ENCODE results near the gene ANKH. TPM values are rescaled to one million over a fixed set of nuclear protein-coding genes. Genes with fewer than 3 reads are reported as not detected.

ANKH gene
- total RNA-seq, 1 experiment from 2014 or later: 53.2 TPM

DNA sequence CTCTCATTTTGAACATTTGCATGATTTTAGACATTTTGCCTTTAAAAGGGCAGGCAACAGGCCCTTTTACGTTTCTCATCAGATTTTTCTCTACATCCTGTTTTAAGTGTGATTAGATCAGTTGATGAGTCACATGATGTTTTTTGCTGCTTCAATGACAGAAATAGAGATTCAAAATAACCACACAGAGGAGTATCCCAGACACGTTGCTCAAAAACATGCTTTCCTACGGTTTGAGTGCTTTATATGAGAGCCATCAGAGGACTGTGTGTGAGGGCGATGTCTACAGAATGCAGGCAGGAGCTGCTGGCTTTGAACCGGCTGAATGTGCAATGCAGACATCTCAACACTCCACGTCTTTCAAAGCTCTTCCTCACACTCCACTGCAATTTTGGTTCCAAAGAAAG, 165.0 kb downstream of the ANKH start:
- Mint-ChIP-seq H3K27ac (ENCODE audit: unreplicated experiment) (no peak overlapping the region), H3K4me3 (ENCODE audit: low read depth, unreplicated experiment) (no peak overlapping the region), H3K36me3 (ENCODE audit: insufficient read depth, unreplicated experiment) (peaks cover 29% of the 10 kb centered on the region), H3K27me3 (ENCODE audit: unreplicated experiment) (no peaks in the 10 kb centered on the region), H3K9me3 (ENCODE audit: low read depth, unreplicated experiment) (no peaks in the 10 kb centered on the region), H3K4me1 (ENCODE audit: low read depth, unreplicated experiment) (no peaks in the 10 kb centered on the region)
- TF ChIP-seq, protein P1, sequence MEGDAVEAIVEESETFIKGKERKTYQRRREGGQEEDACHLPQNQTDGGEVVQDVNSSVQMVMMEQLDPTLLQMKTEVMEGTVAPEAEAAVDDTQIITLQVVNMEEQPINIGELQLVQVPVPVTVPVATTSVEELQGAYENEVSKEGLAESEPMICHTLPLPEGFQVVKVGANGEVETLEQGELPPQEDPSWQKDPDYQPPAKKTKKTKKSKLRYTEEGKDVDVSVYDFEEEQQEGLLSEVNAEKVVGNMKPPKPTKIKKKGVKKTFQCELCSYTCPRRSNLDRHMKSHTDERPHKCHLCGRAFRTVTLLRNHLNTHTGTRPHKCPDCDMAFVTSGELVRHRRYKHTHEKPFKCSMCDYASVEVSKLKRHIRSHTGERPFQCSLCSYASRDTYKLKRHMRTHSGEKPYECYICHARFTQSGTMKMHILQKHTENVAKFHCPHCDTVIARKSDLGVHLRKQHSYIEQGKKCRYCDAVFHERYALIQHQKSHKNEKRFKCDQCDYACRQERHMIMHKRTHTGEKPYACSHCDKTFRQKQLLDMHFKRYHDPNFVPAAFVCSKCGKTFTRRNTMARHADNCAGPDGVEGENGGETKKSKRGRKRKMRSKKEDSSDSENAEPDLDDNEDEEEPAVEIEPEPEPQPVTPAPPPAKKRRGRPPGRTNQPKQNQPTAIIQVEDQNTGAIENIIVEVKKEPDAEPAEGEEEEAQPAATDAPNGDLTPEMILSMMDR (IDR thresholded peaks at IDR 0.05; ENCODE audit: unreplicated experiment): no peak
- CTCF ChIA-PET: no interaction called here
- no TSS peak for BruUV-seq (replicated peaks)
- no peak for DNase-seq
- intact Hi-C loops (cut with micrococcal nuclease; ENCODE audit: unreplicated experiment): no loop called here

- DNase-seq: no peak
- TF ChIP-seq, protein P1 (IDR thresholded peaks at IDR 0.05; ENCODE audit: unreplicated experiment): no peak
- no peaks in the 10 kb centered on the region for H3K27me3 Mint-ChIP-seq (ENCODE audit: unreplicated experiment)
- H3K4me1 Mint-ChIP-seq (ENCODE audit: low read depth, unreplicated experiment): no peaks in the 10 kb centered on the region
- H3K36me3 Mint-ChIP-seq (ENCODE audit: insufficient read depth, unreplicated experiment): peaks cover 32% of the 10 kb centered on the region
- intact Hi-C loops (cut with micrococcal nuclease; ENCODE audit: unreplicated experiment): no loop called here
- no peaks in the 10 kb centered on the region for H3K9me3 Mint-ChIP-seq (ENCODE audit: low read depth, unreplicated experiment)
- no peak overlapping the region for H3K4me3 Mint-ChIP-seq (ENCODE audit: low read depth, unreplicated experiment)
- no TSS peak for BruUV-seq (replicated peaks)
- CTCF ChIA-PET: no interaction called here
- H3K27ac Mint-ChIP-seq (ENCODE audit: unreplicated experiment): no peak overlapping the region
Measured at GRCh38 chr5:14705556-14705955, 166.0 kb downstream of the ANKH start.

GRCh38 chr5:14702238-14702839, 169.2 kb downstream of the ANKH start:
- CTCF ChIA-PET: interaction anchor here (0.7 kb wide), 2 partner anchors 17 to 607 kb away, joined by 3 to 4 read pairs; no protein-coding TSS in a partner anchor
- H3K4me1 Mint-ChIP-seq (ENCODE audit: low read depth, unreplicated experiment): no peaks in the 10 kb centered on the region
- DNase-seq: no peak
- no TSS peak for BruUV-seq (replicated peaks)
- no peaks in the 10 kb centered on the region for H3K27me3 Mint-ChIP-seq (ENCODE audit: unreplicated experiment)
- peaks cover 25% of the 10 kb centered on the region for H3K36me3 Mint-ChIP-seq (ENCODE audit: insufficient read depth, unreplicated experiment)
- TF ChIP-seq, protein P1 (IDR thresholded peaks at IDR 0.05; ENCODE audit: unreplicated experiment): no peak
- H3K27ac Mint-ChIP-seq (ENCODE audit: unreplicated experiment): no peak overlapping the region
- H3K4me3 Mint-ChIP-seq (ENCODE audit: low read depth, unreplicated experiment): no peak overlapping the region
- H3K9me3 Mint-ChIP-seq (ENCODE audit: low read depth, unreplicated experiment): no peaks in the 10 kb centered on the region
- intact Hi-C loops (cut with micrococcal nuclease; ENCODE audit: unreplicated experiment): no loop called here

- H3K27ac Mint-ChIP-seq (ENCODE audit: unreplicated experiment): no peak overlapping the region
- peaks cover 4% of the 10 kb centered on the region for H3K4me1 Mint-ChIP-seq (ENCODE audit: low read depth, unreplicated experiment)
- DNase-seq: no peak
- no peak overlapping the region for H3K4me3 Mint-ChIP-seq (ENCODE audit: low read depth, unreplicated experiment)
- BruUV-seq (replicated peaks): no TSS peak
- H3K27me3 Mint-ChIP-seq (ENCODE audit: unreplicated experiment): no peaks in the 10 kb centered on the region
- H3K9me3 Mint-ChIP-seq (ENCODE audit: low read depth, unreplicated experiment): no peaks in the 10 kb centered on the region
- TF ChIP-seq, protein P1 (IDR thresholded peaks at IDR 0.05; ENCODE audit: unreplicated experiment): no peak
- peaks cover 25% of the 10 kb centered on the region for H3K36me3 Mint-ChIP-seq (ENCODE audit: insufficient read depth, unreplicated experiment)
- intact Hi-C loops (cut with micrococcal nuclease; ENCODE audit: unreplicated experiment): no loop called here
- CTCF ChIA-PET: no interaction called here
Measured at GRCh38 chr5:14701556-14701955, 170.0 kb downstream of the ANKH start.
